Testis (tissue), 5 donors: Measurements from ENCODE around the gene ZNF605. TPM values are rescaled to one million over a fixed set of nuclear protein-coding genes. Genes with fewer than 3 reads are reported as not detected.

Experiments used
- DNase-seq: peaks from one replicate; pipeline ENCODE4 v3.0.0-alpha.2; 2019
- H3K27ac ChIP-seq, 2 donors: fragments of 200-600 bp; sonication (generic); one replicate each; pipeline ENCODE4 v1.5.1; 2019
- H3K27me3 ChIP-seq: fragments of 200-600 bp; sonication (generic); one replicate; pipeline ENCODE4 v1.5.1; 2019
- H3K36me3 ChIP-seq: fragments of 200-600 bp; sonication (generic); one replicate; pipeline ENCODE4 v1.5.1; 2017; ENCODE audit warnings: low read depth; ENCODE audit errors: missing control alignments
- H3K4me1 ChIP-seq: fragments of 200-600 bp; sonication (generic); one replicate; pipeline ENCODE4 v1.5.1; 2019
- H3K4me3 ChIP-seq, 2 donors: fragments of 200-600 bp; sonication (generic); one replicate each; pipeline ENCODE4 v1.5.1; 2017 to 2019
- H3K9me3 ChIP-seq: fragments of 200-600 bp; sonication (generic); one replicate; pipeline ENCODE4 v1.5.1; 2017
- POLR2A ChIP-seq: fragments of 450-650 bp; IDR thresholded peaks from one replicate; pipeline ENCODE4 v1.6.1; 2017; ENCODE audit warnings: antibody characterized with exemption, mild to moderate bottlenecking, moderate library complexity
- WGBS, 2 donors: methylation state at CpG; one replicate each; pipeline ENCODE4 v1.1.5; 2018; 5-methylcytosine and 5-hydroxymethylcytosine counted together
- intact Hi-C: fragments of 100-400 bp; cut with DNase I; formaldehyde crosslinking; loops from one replicate; pipeline ENCODE4 v1.15.1; 2023; ENCODE audit warnings: low total_unique reads
- long read RNA-seq, 2 donors: transcript quantifications; one replicate each; lab custom pipeline, GENCODE V29; 2026
- polyA plus RNA-seq: library from polyadenylated mRNA; stranded (reverse); fragments of 350-450 nt; fragmentation: Illumina TruSeq; extraction: RNeasy Lipid Tissue Mini Kit (QIAGEN cat#74804); gene quantifications from one replicate; pipeline ENCODE4 v1.2.3, GENCODE V29; 2014; ENCODE audit warnings: low read depth, low replicate concordance; ENCODE audit not compliant: insufficient read depth
- total RNA-seq, 2 donors: library from RNA; depleted of rRNA; stranded (reverse); fragments of >200 nt; gene quantifications; one replicate each; pipeline ENCODE4 v1.2.3, GENCODE V29; 2016
- TF ChIP-seq, protein P1 (sequence below), 3 experiments: fragments of 450-650 bp in 2 of 3; fragments of 200-600 bp in 1 of 3; sonication (generic) in 1 of 3; IDR thresholded peaks; one replicate each; pipeline ENCODE4 v1.5.1; 2016 to 2019; ENCODE audit warnings: antibody characterized with exemption in 3 of 3, mild to moderate bottlenecking in 2 of 3, moderate library complexity in 1 of 3

The ZNF605 gene
- total RNA-seq, result 10 to 100 TPM; 13.4 to 14.6 TPM
- polyA plus RNA-seq, result 3.2 TPM
- long read RNA-seq, donor 1, partial matches to known transcripts, result 0 of 3 reads
- long read RNA-seq, donor 1, other reads (novel, unspliced or antisense), result 0 of 3 reads
- long read RNA-seq, donor 2, full-length matches to known transcripts, result 3 of 3 reads
- long read RNA-seq, donor 2, partial matches to known transcripts, result 0 of 3 reads
- long read RNA-seq, donor 2, other reads (novel, unspliced or antisense), result 0 of 3 reads

DNA sequence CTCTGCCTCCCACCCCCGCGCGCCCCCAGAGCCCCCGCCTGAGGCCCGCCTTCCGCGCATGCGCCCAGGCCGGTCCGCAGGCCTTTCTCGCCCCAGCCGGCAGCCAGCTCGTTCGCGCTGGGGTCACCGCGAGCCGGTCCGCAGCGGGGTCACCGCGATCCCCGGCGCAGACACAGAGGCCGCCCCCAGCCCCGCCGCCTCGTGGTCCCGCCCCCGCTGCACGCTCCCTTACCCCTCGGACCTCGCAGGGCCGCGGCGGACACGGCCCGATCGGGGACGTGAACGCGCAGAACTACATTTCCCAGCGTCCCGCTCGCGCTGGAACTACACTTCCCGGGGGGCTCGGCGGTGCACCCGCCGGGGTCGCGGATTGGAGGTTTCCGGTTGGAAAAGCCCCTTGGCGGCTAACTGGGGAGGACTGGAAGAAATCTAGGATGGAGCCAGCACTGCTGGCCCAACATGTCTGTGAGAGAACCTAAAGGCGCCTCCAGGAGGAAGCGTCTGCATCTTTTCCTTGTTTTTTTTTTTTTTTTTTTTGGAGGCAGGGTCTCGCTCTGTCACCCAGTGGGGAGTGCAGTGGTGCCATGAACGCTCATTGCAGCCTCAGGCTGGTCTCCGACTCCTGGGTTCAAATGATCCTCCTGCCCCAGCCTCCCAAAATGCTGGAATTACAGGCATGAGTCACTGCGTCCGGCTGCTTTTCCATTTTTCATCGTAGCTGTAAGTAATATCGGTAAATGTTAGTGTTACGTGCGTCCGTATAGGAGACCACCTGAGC is at the start of gene ZNF605:
Gene ZNF605 (minus strand): TSS at position 296 of the 778 bp plus-strand sequence. CDS start 10,671 bp downstream, outside the sequence.
- no peak for TF ChIP-seq POLR2A
- TF ChIP-seq, protein P1, sequence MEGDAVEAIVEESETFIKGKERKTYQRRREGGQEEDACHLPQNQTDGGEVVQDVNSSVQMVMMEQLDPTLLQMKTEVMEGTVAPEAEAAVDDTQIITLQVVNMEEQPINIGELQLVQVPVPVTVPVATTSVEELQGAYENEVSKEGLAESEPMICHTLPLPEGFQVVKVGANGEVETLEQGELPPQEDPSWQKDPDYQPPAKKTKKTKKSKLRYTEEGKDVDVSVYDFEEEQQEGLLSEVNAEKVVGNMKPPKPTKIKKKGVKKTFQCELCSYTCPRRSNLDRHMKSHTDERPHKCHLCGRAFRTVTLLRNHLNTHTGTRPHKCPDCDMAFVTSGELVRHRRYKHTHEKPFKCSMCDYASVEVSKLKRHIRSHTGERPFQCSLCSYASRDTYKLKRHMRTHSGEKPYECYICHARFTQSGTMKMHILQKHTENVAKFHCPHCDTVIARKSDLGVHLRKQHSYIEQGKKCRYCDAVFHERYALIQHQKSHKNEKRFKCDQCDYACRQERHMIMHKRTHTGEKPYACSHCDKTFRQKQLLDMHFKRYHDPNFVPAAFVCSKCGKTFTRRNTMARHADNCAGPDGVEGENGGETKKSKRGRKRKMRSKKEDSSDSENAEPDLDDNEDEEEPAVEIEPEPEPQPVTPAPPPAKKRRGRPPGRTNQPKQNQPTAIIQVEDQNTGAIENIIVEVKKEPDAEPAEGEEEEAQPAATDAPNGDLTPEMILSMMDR (IDR thresholded peaks at IDR 0.05), result no peak
- Histone ChIP-seq H3K27ac (peak within 1 kb of the TSS; percentile 85 to 96), H3K4me1 (peaks cover 6% of the 10 kb centered on the region), H3K9me3 (no peaks in the 10 kb centered on the region), H3K27me3 (no peaks in the 10 kb centered on the region), H3K36me3 (no peaks in the 10 kb centered on the region), H3K4me3 (peak within 1 kb of the TSS; percentile 89 to 95)
- peak; percentile 93 for DNase-seq
- intact Hi-C loops, result no loop called here
- WGBS, 2 donors, result 2 to 7% methylated on average over 15 to 44 of the region's 67 CpGs

DNA sequence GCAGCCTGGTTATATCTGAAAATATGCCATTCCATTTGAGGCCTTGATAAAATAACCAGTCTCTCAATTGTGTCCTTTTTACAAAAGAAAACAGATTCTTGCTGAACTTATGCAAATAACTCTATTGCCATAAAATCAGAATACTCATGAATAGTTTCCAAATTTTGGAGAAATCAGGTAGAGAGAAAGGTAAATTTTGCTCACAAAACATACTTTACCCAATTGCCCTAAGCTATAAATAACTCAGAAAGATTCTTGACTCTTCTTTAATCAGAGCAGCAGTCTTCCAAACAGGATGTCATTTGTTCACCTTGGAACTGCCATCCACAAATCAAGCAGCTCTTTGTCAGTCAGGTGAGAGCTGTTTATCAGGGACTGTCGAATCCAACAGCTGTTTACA is 42.6 kb upstream of the ZNF605 start:
- H3K4me1 ChIP-seq, result no peaks in the 10 kb centered on the region
- no peak overlapping the region for H3K4me3 ChIP-seq
- H3K9me3 ChIP-seq, result no peaks in the 10 kb centered on the region
- H3K36me3 ChIP-seq, result no peaks in the 10 kb centered on the region
- no peak for DNase-seq
- WGBS, 2 donors, result 0 to 39% methylated on average over 1 of the region's 1 CpG
- H3K27ac ChIP-seq, result no peak overlapping the region
- TF ChIP-seq POLR2A, result no peak
- no peaks in the 10 kb centered on the region for H3K27me3 ChIP-seq
- intact Hi-C loops, result no loop called here

GRCh38 chr12:132986885-132987225 is 30.7 kb upstream of the ZNF605 start:
- Histone ChIP-seq H3K27me3 (no peaks in the 10 kb centered on the region), H3K4me3 (peak overlapping the region; percentile 63 to 86), H3K27ac (peak overlapping the region; percentile 50 to 91), H3K9me3 (no peaks in the 10 kb centered on the region), H3K36me3 (no peaks in the 10 kb centered on the region), H3K4me1 (peaks cover 9% of the 10 kb centered on the region)
- no peak for DNase-seq
- WGBS, 2 donors, result 2% methylated on average over 8 to 11 of the region's 11 CpGs
- TF ChIP-seq POLR2A, result no peak
- TF ChIP-seq, protein P1 (IDR thresholded peaks at IDR 0.05), result no peak
- intact Hi-C loops, result no loop called here

DNA sequence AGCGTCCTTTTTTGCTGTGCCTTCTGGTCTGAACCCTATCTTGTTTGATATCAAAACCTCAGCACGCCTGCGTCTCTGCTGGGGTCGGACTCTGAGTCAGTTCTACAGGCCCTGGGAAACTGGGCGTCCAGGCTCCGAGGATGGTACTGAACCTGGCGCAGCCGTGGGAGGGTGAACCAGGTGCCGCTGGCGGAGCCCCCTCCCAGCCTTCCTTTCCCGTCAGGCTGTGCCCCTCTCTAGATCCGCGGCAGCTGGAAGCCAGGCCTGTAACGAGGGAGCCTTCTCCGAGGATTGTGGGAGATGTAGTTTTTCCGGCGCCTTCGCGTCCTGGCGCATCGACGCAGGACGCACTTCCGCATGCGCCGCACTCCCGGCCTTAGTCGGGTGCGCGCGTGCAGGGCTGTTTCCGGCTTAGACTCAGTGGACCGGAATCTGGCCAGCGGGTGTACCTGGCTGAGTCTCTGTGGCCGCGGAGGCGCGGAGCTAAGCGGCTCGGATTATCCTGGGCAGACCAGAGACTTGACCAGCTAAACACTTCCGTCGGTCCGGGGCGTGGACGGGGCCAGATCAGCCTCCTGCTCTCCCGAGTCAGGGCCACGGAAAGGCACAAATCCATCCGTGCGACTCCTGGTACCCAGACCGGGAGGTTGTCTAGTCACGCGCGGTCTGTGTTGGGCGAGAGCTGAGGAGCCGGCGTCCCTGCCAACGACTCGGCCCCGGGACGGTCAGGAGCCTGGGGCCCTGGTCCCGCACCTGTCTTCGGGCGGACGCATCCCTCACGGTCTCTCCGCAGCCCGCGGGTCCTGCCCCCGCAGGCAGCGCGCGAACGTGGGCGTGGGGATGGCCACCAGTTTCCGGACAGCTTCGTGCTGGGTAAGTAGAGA is 30.1 kb upstream of the ZNF605 start, which contains the start of gene ZNF26:
Gene ZNF26 (plus strand): TSS at position 367 of the 884 bp plus-strand sequence. CDS start 474 bp downstream, at position 841.
- Histone ChIP-seq H3K27ac (peak within 1 kb of the TSS; percentile 66 to 91), H3K36me3 (no peaks in the 10 kb centered on the region), H3K27me3 (no peaks in the 10 kb centered on the region), H3K9me3 (no peaks in the 10 kb centered on the region), H3K4me3 (peak within 1 kb of the TSS; percentile 63 to 86), H3K4me1 (peaks cover 9% of the 10 kb centered on the region)
- TF ChIP-seq POLR2A, result peak; percentile 23
- TF ChIP-seq, protein P1 (IDR thresholded peaks at IDR 0.05), result no peak
- peak; percentile 97 for DNase-seq
- WGBS, 2 donors, result 0% methylated on average over 26 to 61 of the region's 76 CpGs
- intact Hi-C loops, result no loop called here
